ENCODE results near the gene SH3BP4. TPM values are rescaled to one million over a fixed set of nuclear protein-coding genes. Genes with fewer than 3 reads are reported as not detected.

Gene SH3BP4
- total and polyA plus RNA-seq, 8 donors, result 24.1 to 35.0 (median 28.6) TPM

- DNase-seq (peak in 1 of 4 donors; percentile 41), ATAC-seq (no peak)
- H3K36me3 ChIP-seq, result no peaks in the 10 kb centered on the region
- TF ChIP-seq, protein P1, sequence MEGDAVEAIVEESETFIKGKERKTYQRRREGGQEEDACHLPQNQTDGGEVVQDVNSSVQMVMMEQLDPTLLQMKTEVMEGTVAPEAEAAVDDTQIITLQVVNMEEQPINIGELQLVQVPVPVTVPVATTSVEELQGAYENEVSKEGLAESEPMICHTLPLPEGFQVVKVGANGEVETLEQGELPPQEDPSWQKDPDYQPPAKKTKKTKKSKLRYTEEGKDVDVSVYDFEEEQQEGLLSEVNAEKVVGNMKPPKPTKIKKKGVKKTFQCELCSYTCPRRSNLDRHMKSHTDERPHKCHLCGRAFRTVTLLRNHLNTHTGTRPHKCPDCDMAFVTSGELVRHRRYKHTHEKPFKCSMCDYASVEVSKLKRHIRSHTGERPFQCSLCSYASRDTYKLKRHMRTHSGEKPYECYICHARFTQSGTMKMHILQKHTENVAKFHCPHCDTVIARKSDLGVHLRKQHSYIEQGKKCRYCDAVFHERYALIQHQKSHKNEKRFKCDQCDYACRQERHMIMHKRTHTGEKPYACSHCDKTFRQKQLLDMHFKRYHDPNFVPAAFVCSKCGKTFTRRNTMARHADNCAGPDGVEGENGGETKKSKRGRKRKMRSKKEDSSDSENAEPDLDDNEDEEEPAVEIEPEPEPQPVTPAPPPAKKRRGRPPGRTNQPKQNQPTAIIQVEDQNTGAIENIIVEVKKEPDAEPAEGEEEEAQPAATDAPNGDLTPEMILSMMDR (IDR thresholded peaks at IDR 0.05), result no peak
- H3K27me3 ChIP-seq, result no peaks in the 10 kb centered on the region
- no peaks in the 10 kb centered on the region for H3K9me3 ChIP-seq
- H3K4me1 ChIP-seq, result peaks cover 3 to 10% of the 10 kb centered on the region in 2 donors
- intact Hi-C loops (cut with DNase I), result no loop called here
- H3K4me3 ChIP-seq, result no peak overlapping the region
- no peak overlapping the region for H3K27ac ChIP-seq
Measured at GRCh38 chr2:235005023-235005422, 53.2 kb downstream of the SH3BP4 start.

GRCh38 chr2:235005603-235006259 lies 53.9 kb downstream of the SH3BP4 start:
- Histone ChIP-seq H3K27ac (no peak overlapping the region), H3K9me3 (no peaks in the 10 kb centered on the region), H3K4me1 (peaks cover 3 to 10% of the 10 kb centered on the region in 2 donors), H3K4me3 (no peak overlapping the region), H3K27me3 (no peaks in the 10 kb centered on the region), H3K36me3 (no peaks in the 10 kb centered on the region)
- ATAC-seq (no peak), DNase-seq (peak in 2 of 4 donors; percentile 43 to 64)
- TF ChIP-seq, protein P1 (IDR thresholded peaks at IDR 0.05), result no peak
- intact Hi-C loops (cut with DNase I), result no loop called here

- ATAC-seq, result no peak
- Histone ChIP-seq H3K27ac (no peak overlapping the region), H3K27me3 (no peaks in the 10 kb centered on the region), H3K36me3 (no peaks in the 10 kb centered on the region), H3K9me3 (no peaks in the 10 kb centered on the region), H3K4me1 (peaks cover 3 to 10% of the 10 kb centered on the region in 2 donors), H3K4me3 (no peak overlapping the region)
- intact Hi-C loops (cut with DNase I), result no loop called here
- TF ChIP-seq, protein P1 (IDR thresholded peaks at IDR 0.05), result no peak
- peak in 1 of 4 donors; percentile 51 for DNase-seq
Measured at GRCh38 chr2:235006461-235006860, 54.6 kb downstream of the SH3BP4 start.

DNA sequence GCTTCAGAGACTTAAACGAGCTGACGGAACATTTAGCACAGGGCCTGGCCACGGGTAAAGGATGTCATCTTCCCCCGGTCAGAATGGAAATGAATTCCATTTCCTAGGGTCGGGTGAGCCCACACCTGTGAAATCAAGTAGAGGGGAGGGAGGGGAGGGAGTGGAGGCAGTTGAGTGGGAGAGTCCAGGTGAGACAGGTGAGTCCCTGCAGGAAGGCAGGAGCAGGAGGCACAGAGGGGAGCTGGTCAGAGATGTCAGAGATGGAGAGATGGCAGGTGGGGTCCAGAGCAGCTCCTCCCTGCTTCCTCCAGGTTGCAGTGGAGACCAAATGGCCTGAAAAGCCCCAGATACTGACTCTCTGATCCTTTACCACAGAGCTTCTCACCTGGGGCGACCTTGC lies 55.2 kb downstream of the SH3BP4 start:
- H3K4me3 ChIP-seq, result no peak overlapping the region
- no peaks in the 10 kb centered on the region for H3K27me3 ChIP-seq
- no peak for ATAC-seq
- no peak overlapping the region for H3K27ac ChIP-seq
- no peak for DNase-seq
- H3K9me3 ChIP-seq, result no peaks in the 10 kb centered on the region
- intact Hi-C loops (cut with DNase I), result no loop called here
- no peaks in the 10 kb centered on the region for H3K36me3 ChIP-seq
- peaks cover 3 to 10% of the 10 kb centered on the region in 2 donors for H3K4me1 ChIP-seq
- TF ChIP-seq, protein P1 (IDR thresholded peaks at IDR 0.05), result no peak

DNA sequence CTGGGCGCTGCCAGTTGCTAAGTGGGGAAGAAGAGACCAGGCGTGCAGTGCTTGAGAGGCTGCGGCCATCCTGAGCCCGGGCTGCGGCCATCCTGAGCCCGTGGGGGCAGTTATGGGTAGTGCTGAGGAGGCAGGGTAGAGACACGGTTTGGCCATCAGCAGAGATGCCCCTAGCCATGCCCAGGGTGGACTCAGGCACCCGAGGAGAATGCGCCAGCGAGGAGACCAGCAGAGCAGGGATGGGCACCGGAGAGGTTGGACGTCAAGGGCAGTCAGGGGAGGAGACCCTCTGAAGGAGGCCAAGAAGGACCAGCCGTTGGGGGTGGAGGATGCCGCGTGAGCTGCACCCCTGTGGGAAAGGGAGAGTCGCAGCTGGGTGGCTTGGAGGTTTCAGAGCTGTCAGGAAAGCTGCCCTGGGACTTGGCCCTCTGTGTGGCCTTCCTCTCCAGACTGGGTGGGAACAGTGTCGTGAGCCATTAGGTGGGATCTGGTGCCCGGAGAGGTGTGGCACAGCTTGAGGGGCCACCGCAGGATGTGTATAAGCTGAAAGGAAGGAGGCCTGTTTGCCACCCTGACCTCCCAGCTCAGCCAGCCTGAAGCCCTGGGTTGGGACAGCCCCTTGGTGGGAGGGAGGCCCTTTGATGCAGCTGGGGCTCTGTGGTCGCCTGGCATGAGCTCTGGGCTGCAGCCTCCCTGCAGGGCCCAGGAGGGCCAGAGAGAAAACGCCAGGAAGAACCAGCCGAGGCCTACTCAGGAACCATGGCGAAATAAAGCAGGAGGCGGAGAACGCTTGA lies 56.0 kb downstream of the SH3BP4 start:
- intact Hi-C loops (cut with DNase I), result no loop called here
- Histone ChIP-seq H3K4me3 (no peak overlapping the region), H3K27me3 (no peaks in the 10 kb centered on the region), H3K4me1 (peaks cover 3 to 10% of the 10 kb centered on the region in 2 donors), H3K36me3 (no peaks in the 10 kb centered on the region), H3K27ac (no peak overlapping the region), H3K9me3 (no peaks in the 10 kb centered on the region)
- peak in 1 of 4 donors; percentile 65 for DNase-seq
- TF ChIP-seq, protein P1 (IDR thresholded peaks at IDR 0.05), result no peak
- ATAC-seq, result peak; percentile 7
